SU-DHL-6 (cell line): ENCODE measurements around the gene HSPA1B.
"Not testable (repeated sequence)": the region's sequence is repeated elsewhere in the genome, so short reads cannot be mapped to it uniquely, and the experiment has no call there.

Experiments used
- H2AFZ ChIP-seq: fragments of 200-600 bp; sonication (generic); 2 replicates; pipeline ENCODE4 v1.6.1; 2014; ENCODE audit warnings: low read depth, mild to moderate bottlenecking, moderate library complexity, mixed read lengths, antibody characterized with exemption, low read length; ENCODE audit not compliant: severe bottlenecking
- H3F3A ChIP-seq: fragments of 200-600 bp; shearing (Covaris generic); 2 replicates; pipeline ENCODE4 v1.6.0; 2016; ENCODE audit warnings: antibody characterized with exemption, mild to moderate bottlenecking; ENCODE audit not compliant: insufficient read depth
- H3K27ac ChIP-seq: fragments of 200-600 bp; sonication (generic); 2 replicates; pipeline ENCODE4 v1.5.1; 2016; ENCODE audit warnings: low read depth, mild to moderate bottlenecking, low read length, moderate library complexity, mixed read lengths
- H3K27me3 ChIP-seq: fragments of 200-600 bp; sonication (generic), shearing (Covaris generic); 2 replicates; pipeline ENCODE4 v1.6.0; 2014; ENCODE audit warnings: mild to moderate bottlenecking, low read length
- H3K36me3 ChIP-seq: fragments of 200-600 bp; sonication (generic); 2 replicates; pipeline ENCODE4 v1.6.1; 2014; ENCODE audit warnings: mild to moderate bottlenecking, low read length, mixed read lengths
- H3K4me2 ChIP-seq: fragments of 300-600, 200-600 bp; shearing (Covaris generic), sonication (generic); 2 replicates; pipeline ENCODE4 v1.6.0; 2014; ENCODE audit warnings: low read length, low read depth, mild to moderate bottlenecking; ENCODE audit not compliant: poor library complexity, severe bottlenecking
- H3K4me3 ChIP-seq: fragments of 200-600 bp; sonication (generic); 2 replicates; pipeline ENCODE4 v1.5.1; 2014; ENCODE audit warnings: antibody characterized with exemption, low read length, mild to moderate bottlenecking, mixed read lengths; ENCODE audit not compliant: insufficient read depth, poor library complexity, severe bottlenecking
- H3K79me2 ChIP-seq: fragments of 200-600 bp; sonication (generic); 2 replicates; pipeline ENCODE4 v1.6.1; 2014; ENCODE audit warnings: mild to moderate bottlenecking, low read length, moderate library complexity; ENCODE audit not compliant: insufficient read depth
- H3K9ac ChIP-seq: fragments of 200-600 bp; sonication (generic); 2 replicates; pipeline ENCODE4 v1.7.0; 2014; ENCODE audit warnings: mild to moderate bottlenecking, low read length
- H3K9me2 ChIP-seq: fragments of 200-600 bp; sonication (generic); replicated peaks from 2 replicates; pipeline ENCODE4 v1.6.1; 2014; ENCODE audit warnings: low read length; ENCODE audit not compliant: insufficient read depth
- H3K9me3 ChIP-seq: fragments of 200-600 bp; sonication (generic); 2 replicates; pipeline ENCODE4 v1.6.1; 2014; ENCODE audit warnings: low read length, mixed read lengths; ENCODE audit not compliant: insufficient read depth
- H4K20me1 ChIP-seq: fragments of 200-600 bp; sonication (generic); 2 replicates; pipeline ENCODE4 v1.6.1; 2014; ENCODE audit warnings: low read depth, mild to moderate bottlenecking, antibody characterized with exemption, low read length, moderate library complexity, mixed read lengths
- CTCF ChIP-seq: fragments of 200-600 bp; sonication (generic); IDR thresholded peaks from one replicate; pipeline ENCODE4 v1.5.1; 2017; ENCODE audit warnings: antibody characterized with exemption, mild to moderate bottlenecking, low read length, moderate library complexity; ENCODE audit not compliant: insufficient read depth, poor library complexity, severe bottlenecking
- EZH2phosphoT487 ChIP-seq: fragments of 200-600 bp; sonication (generic), shearing (Covaris generic); conservative IDR thresholded peaks from 2 replicates; pipeline ENCODE4 v1.6.1; 2018; ENCODE audit warnings: mild to moderate bottlenecking, antibody characterized with exemption, low read length, moderate library complexity, mixed read lengths

The HSPA1B gene

GRCh38 chr6:31822036-31822821, 5.3 kb upstream of the HSPA1B start:
- no peaks in the 10 kb centered on the region for H3K79me2 ChIP-seq
- H3K27ac ChIP-seq, result peak overlapping the region; percentile 44
- no peaks in the 10 kb centered on the region for H4K20me1 ChIP-seq
- H2AFZ ChIP-seq, result peak overlapping the region; percentile 89
- TF ChIP-seq CTCF, result no peak
- TF ChIP-seq EZH2phosphoT487, result no peak
- H3K9me3 ChIP-seq, result no peaks in the 10 kb centered on the region
- H3K4me2 ChIP-seq, result peak overlapping the region; percentile 73
- peak overlapping the region; percentile 65 for H3K9ac ChIP-seq
- H3K4me3 ChIP-seq, result peak overlapping the region; percentile 63
- no peaks in the 10 kb centered on the region for H3K36me3 ChIP-seq
- no peaks in the 10 kb centered on the region for H3K27me3 ChIP-seq
- peaks cover 4% of the 10 kb centered on the region; the same call in 1 of the 2 replicates for H3F3A ChIP-seq
- no peaks in the 10 kb centered on the region for H3K9me2 ChIP-seq

- H2AFZ ChIP-seq, H3K4me2 ChIP-seq, H4K20me1 ChIP-seq, H3K27me3 ChIP-seq, H3F3A ChIP-seq, H3K9me2 ChIP-seq, H3K9me3 ChIP-seq, H3K27ac ChIP-seq, H3K4me3 ChIP-seq, H3K79me2 ChIP-seq, H3K36me3 ChIP-seq, H3K9ac ChIP-seq: not testable (repeated sequence)
These were observed 3.8 kb upstream of the HSPA1B start for GRCh38 chr6:31823592-31824196.

- no peaks in the 10 kb centered on the region for H3K9me3 ChIP-seq
- H3K4me2 ChIP-seq, result no peak overlapping the region
- no peak overlapping the region for H2AFZ ChIP-seq
- TF ChIP-seq CTCF (no peak), EZH2phosphoT487 (no peak)
- H3K27me3 ChIP-seq, result no peaks in the 10 kb centered on the region
- H3K4me3 ChIP-seq, result no peak overlapping the region
- H3K27ac ChIP-seq, result no peak overlapping the region
- H3K79me2 ChIP-seq, result peaks cover under 1% of the 10 kb centered on the region; the same call in 1 of the 2 replicates
- no peaks in the 10 kb centered on the region for H3K9me2 ChIP-seq
- H3K36me3 ChIP-seq, result no peaks in the 10 kb centered on the region
- H3F3A ChIP-seq, result peaks cover 13% of the 10 kb centered on the region; the same call in 1 of the 2 replicates
- H3K9ac ChIP-seq, result no peak overlapping the region
- no peaks in the 10 kb centered on the region for H4K20me1 ChIP-seq
These were observed 2.0 kb upstream of the HSPA1B start for GRCh38 chr6:31825553-31825952.

GRCh38 chr6:31826793-31827285, 699 bp upstream of the HSPA1B start:
- peak overlapping the region; percentile 36 for H2AFZ ChIP-seq
- no peaks in the 10 kb centered on the region for H3K27me3 ChIP-seq
- H3K9me3 ChIP-seq, result no peaks in the 10 kb centered on the region
- peaks cover 13% of the 10 kb centered on the region; the same call in 1 of the 2 replicates for H3K79me2 ChIP-seq
- peak overlapping the region; percentile 66 for H3K9ac ChIP-seq
- peaks cover 26% of the 10 kb centered on the region for H3F3A ChIP-seq
- H3K4me2 ChIP-seq, result peak overlapping the region; percentile 68
- no peaks in the 10 kb centered on the region for H3K36me3 ChIP-seq
- H3K27ac ChIP-seq, result peak overlapping the region; percentile 56
- no peaks in the 10 kb centered on the region for H4K20me1 ChIP-seq
- peak overlapping the region; percentile 53 for H3K4me3 ChIP-seq
- no peak for TF ChIP-seq EZH2phosphoT487
- no peak for TF ChIP-seq CTCF
- no peaks in the 10 kb centered on the region for H3K9me2 ChIP-seq
